Activated T-cell treated with anti-CD3 and anti-CD28 coated beads for 24 hours (primary cell): ENCODE results near the gene SNX24.
"Not testable (repeated sequence)": the region's sequence is repeated elsewhere in the genome, so short reads cannot be mapped to it uniquely, and the experiment has no call there.

Experiments
- DNase-seq: peaks from one replicate; pipeline ENCODE4 v3.0.0-alpha.2; 2020; ENCODE audit warnings: low read depth

Gene SNX24

DNA sequence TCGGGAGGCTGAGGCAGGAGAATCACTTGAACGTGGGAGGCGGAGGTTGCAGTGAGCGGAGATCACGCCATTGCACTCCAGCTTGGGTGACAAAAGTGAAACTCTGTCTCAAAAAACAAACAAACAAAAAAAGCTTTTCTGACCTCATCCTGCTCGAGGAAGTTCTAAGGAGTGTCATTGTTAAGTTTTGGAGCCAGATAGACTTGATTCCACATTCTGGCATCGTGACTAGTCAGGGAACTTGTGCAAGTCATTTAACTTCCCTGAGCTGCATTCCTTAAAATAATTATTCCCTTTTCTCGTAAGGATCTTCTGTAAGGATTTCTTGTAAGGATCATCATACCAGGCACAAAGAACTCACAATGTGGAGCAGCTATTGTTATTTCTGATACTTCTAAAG is 26.2 kb downstream of the SNX24 start:
- no peak for DNase-seq

DNA sequence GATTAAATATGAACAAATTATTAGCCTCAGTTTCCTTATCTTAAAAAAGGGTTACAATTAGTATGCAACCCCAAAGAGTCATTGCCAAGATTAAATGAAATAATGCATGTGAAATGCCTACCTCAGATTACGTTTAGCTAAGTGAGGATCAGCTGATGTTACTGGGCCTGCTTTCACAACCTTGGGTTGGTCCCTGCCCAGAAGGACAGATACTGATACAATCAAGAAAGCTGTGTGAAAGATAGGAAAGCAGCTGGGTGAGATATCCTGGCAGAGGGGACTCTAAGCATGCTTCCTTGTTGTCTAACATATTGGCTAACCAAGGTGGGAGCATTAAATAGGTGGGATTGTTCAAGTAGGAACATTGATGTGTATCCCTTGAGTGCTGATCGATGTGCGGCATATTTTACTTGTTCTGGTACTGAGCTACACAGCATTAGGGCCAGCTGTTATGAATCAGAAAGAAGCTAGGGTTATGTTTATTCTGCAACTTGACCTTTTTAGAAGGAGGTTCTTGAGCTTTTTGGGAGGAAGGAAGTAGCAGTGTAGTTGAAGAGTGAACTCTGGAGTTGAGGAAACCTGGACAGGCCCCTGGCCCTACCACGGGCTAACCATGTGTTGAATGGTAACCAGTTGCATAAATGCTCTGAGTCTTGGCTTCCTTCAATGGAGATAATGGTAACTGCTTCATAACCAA is 28.9 kb downstream of the SNX24 start:
- DNase-seq: no peak

DNA sequence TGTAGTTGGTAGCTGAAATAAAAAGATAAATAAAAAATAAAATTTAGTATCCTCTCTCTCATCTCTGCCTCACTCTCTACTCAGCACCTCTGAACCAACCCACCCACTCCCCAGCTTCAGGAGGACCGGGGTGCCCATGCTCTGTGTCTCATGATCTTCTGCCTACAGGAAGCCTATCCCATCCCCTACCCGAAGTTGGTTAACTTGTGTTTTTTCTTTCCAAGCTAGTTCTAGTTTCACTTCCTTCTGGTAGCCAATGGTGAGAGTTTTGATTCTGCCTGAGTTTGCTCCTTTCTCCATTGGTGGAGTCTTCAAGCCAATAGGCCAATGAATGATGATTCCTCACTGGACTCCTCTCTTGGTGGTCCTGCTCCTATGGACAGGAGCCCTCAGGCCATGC is 32.1 kb downstream of the SNX24 start:
- no peak for DNase-seq

DNA sequence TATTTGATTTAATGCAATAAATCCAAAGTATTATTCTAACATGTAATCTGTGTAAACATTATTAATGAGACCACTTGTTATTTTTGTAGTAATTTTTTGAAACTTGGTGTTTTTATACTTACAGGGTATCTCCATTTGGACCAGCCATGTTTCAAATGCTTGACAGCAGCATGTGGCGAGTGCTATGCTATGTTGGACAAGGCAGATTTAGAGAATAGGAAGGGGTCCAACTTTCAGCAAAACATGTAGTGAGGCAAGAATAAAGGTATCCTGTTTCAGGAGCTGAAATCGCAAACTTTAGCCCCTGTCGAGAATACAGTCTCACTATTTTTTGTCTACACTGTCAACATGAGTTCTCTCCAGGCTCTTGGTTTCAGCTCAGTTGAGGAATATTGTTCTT is 33.7 kb downstream of the SNX24 start:
- DNase-seq: no peak

DNA sequence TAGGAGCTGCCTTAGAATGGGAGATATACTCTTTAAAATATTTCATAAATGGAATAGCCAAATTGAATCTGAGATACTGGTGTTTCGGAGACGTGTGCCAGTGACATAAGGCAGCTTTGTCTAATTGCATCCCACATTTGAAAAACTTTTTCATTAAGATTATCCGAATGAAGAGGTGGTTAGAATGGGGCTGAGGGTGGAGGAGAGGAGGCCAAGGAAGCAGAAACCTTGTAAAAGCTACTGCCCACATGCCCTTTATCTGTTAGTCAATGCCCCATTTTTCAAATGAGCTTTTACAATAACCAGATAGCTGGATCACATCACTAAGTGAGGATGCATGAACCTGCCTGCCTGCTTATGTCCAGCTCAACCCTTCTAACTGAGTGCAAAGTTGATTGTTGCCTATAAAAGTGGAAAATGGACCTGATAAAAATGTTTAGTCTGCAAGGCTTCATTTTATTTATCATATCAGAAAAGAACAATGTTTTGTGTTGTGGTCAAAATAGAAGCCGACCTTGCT is 34.8 kb downstream of the SNX24 start:
- no peak for DNase-seq

DNA sequence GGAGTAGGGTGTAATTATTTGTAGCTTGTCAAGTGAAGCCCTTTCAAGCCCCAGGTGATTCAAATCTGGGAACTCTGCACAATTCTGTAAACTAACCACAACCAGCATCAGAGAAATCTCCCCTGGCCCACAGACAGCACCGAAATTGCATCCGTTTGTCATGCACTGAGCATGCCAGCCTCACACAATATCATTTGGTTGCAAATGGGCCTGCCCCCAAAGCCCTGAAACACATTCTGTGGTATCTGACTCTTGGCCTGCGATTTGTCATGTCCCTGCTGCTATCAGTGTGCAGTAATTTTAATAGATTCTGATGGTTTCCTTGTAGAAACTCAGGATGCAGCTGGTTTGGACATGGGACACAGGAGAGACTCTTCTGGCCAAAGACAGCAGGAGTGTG is 35.3 kb downstream of the SNX24 start:
- no peak for DNase-seq

DNA sequence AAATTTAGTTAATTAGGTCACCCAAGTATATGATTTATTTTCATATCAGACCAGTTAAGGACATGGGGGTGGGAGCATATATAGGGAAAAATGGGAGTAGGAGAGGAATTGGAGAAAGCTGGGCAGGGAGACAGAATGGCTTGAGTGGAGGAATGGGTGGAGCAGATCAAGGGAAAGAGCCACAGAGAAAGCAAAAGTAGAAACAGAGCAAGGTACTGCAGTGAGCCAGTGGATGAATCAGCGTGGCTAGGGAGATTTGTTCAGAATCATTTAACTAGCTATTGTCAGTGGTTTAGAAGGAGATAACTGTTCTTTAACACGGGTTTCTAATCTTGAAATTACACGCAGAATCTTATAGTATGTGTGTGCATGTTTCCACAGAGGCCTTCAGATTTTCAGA is 37.4 kb downstream of the SNX24 start:
- no peak for DNase-seq

DNA sequence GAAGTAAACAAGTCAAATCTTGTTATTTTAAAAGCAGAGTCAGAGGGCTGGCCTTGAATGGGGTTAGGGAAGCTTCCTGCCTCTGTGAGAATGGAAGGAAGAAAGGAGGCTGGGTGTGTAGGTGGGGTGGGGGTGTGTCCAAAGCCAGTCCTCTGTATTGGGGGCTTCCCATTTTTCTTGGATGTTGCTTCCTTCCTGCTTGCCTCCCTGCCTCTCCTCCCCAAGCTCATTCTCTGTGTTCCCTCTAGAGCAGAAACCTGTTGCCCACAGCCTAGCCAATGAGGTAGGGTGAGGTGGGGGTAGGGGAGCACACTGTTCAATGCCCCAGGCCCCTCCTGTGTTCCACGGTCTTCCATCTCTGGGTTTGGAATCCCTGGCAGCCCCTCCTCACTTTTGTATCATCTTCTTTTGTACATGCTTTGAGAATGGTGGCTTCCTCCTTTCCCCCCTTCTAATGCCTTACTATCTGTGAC is 39.7 kb downstream of the SNX24 start:
- DNase-seq: no peak

DNA sequence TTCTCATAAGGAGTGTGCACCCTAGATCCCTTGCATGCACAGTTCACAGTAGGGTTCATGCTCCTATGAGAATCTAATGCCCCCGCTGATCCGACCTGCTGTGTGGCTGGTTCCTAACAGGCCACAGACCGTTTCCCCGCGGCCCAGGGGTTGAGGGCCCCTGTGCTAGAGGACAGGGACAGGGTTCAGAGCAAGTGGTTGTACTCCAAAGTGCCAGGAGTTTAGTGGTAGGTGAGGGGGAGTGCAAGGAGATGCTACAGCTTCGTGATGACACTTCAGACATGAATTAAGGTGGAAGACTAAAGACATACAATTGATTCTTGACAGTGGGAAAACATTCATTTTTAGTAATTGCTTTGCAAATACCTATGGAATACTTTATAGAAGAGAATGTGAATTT is 40.5 kb downstream of the SNX24 start:
- DNase-seq: no peak

DNA sequence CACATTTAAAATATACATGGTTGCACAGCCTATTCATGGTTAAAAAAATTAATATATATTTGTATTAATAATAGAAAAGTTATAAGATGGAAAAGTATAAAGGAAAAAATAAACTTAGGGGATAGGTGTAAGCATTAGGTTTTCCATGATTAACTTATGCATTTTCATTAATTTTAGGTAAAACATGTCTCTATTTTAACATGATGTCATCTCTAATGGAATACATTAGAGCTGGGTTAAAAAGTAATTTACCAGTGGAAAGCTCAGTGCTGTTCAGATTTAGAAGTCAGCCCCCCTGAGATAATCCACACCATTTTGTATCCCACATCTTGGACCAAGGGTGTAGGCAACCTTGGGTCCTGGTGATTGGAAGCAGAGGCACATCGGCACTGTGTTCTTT is 49.7 kb downstream of the SNX24 start:
- no peak for DNase-seq

DNA sequence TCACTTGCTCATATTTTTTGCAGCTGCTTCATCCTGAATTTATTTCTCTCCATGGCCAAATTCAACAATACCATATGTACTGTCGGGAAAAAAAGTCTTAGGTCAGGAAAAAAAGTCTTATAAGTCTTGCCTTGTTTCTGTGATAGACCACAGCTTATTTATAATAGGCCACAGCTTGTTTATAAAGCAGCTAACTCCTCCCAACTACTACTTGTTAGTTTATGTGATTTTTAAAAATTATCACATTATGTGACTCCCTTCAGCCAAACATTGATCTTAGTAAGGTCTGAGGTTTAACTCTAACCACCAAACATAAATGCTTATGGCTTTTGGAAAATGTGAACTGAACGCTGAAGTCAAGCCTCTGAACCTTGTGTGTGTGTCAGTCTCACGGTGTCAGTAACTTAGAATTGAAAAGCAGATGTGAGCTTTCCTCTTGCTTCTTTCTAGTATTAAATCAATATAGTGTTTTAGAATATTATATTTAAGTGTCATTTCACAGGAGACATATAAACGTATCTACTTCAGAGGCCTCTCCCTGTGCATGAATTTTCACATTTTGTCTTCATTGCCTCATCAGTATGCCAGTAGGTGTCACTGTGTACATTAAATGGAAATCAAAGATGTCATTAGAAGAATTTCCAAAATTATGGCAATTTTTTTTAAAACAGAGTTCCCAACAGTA is 51.3 kb downstream of the SNX24 start:
- DNase-seq: no peak

DNA sequence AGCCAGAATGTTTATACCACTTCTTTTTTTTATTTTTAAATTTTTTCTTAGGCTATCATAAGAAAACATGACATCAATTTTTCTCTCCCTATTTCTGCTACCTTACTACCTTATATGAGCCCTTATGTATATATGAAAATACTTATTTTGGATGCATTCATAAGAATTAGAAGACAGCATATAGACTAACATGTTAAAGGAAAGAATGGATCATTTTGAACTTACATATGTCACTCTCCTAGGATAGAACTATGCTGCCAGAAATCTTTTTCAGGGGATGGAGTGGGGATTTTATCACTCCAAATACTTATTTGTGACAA is 51.8 kb downstream of the SNX24 start:
- DNase-seq: no peak

DNA sequence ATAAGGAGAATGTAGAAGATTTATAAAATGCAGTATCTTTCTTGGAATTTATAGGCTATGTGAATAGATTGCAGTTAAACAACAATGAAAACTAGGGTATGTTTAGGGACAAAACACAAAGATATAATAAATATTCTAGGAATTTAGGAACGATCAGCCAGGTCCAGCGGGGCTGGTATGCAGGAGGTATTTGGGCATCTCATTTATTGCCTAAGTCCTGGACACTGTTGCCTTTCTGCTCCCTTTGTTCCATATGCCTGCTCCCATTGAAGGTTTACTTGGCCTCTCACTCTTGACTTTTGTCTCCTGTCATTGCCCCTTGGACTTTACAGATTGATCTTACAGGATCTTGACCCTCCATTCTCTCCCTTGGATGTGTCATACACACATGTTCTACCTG is 55.9 kb downstream of the SNX24 start:
- DNase-seq: no peak

DNA sequence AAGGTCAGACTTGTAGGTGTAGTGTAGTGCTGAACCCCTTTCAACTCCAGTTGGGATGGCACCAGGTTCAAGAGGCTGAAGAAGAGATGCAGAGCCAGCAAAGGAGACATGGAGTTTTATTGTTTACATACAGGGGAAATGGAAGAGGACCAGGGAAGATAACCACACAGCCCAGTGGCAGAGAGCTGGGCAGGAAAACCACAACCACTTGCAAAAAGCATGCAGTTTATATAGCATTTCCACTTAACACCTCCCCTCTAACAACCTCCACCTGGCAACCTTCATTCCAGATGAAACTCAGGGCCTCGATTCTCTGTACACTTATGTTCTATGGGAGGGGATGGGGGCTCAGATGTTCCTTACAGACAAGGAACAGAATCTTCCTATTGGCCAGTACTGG is 56.9 kb downstream of the SNX24 start:
- DNase-seq: no peak

DNA sequence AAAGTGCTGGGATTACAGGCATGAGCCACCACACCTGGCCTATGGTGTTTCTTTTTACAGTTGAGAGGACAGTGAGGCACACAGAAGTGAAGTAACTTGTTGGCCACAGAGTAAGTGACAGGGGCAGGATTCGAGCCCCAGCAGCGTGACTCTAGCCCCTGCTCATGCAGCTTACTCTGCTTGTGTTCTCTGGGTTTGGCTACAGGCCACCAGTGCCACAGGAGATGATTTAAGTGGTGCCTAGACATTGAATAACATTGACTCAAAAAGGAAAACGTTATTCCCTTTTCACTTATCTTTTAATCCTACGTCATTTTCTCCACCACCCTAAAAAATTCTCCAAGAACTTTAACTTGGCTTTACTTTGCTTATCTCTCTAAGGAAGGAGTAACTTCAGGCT is 61.4 kb downstream of the SNX24 start:
- no peak for DNase-seq

DNA sequence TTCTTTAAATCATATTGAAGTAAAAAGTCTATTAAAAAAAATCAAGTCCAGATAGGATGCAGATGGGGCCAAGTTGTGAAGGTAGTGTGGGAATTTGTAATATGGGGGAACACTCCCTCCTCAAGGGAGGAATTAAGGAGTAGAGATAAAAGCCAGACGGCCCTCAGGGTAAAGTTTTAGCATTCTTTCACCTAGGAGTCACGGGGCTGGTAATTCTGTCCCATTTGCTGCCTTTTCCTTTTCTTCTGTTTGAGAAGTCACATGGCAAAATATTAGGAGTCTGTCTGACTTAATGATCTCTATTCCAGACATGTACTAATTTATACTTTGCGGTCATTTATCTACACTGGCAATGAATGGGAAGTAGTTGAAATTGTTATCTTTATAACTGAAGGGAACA is 61.9 kb downstream of the SNX24 start:
- DNase-seq: no peak

DNA sequence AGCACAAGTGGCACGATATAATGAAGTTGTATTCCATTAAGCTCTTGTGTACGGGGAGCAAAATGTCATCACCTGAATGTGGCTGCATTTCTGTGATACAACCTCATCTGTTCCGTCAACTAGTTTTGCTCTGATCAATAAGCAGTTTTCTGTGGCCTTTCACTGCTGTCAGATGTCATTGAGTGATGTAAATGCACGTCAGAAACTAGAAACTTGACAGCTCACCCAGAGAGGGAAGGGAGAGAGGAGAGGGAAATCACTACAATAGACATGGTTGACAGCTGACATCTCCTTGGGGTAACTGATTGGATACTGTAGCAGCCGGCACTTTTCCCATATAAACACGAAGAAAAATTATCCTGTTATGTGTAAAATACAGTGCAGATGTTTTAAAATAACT is 62.7 kb downstream of the SNX24 start:
- DNase-seq: no peak

DNA sequence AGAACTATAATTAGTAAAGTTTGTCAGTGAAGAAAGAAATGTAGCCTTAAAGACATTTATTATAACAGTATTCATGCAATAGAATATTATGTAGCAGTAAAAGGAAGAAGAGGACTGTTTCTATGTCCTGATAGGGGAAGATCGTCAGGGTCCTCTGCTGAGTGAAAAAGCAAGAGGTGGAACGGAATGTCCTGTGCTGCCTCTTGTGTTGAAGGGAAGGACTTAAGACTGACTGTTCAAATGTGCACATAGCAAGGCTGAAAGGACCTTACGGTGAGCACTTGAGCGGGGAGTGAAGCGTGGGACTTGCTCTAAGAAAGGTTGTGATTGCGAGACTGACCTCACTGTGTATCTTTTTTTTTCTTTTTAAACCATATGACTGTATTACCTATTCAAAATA is 63.2 kb downstream of the SNX24 start:
- DNase-seq: no peak

DNA sequence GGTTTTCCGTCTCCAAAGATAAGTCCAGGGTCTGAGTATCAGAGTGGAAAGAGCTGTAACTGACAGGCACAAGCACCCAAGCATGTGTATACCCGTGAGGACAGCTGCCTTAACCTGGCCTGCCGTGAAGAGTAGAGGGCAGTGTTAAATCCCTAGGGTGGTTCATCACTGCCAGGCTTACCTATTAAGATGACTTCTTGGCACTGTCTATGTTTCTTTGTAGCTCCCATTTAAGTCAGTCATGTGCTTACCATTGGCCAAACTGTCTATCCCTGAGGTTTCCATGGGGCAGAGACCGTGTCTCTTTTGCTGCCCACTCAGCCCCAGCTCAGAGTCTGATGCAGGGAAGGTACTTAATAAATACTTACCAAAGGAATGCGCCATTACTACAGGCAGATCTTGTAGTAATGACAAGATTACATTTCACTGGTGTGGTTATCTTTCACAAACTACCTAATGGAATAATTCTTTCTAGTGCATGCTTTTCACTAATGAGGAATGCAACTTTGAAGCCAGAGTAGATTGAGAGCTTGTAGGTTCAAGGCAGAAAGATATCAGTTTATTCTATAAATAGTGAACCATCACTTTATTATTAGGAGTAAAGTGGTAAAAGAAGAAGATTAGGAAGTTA is 64.2 kb downstream of the SNX24 start:
- no peak for DNase-seq

DNA sequence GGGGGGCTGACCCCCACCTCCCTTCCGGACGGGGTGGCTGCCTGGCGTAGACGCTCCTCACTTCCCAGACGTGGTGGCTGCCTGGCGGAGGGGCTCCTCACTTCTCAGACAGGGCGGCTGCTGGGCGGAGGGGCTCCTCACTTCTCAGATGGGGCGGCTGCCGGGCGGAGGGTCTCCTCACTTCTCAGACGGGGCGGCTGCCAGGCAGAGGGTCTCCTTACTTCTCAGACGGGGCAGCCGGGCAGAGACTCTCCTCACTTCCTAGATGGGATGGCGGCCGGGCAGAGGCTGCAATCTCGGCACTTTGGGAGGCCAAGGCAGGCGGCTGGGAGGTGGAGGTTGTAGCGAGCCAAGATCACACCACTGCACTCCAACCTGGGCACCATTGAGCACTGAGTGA is 68.0 kb downstream of the SNX24 start:
- not testable (repeated sequence) for DNase-seq

DNA sequence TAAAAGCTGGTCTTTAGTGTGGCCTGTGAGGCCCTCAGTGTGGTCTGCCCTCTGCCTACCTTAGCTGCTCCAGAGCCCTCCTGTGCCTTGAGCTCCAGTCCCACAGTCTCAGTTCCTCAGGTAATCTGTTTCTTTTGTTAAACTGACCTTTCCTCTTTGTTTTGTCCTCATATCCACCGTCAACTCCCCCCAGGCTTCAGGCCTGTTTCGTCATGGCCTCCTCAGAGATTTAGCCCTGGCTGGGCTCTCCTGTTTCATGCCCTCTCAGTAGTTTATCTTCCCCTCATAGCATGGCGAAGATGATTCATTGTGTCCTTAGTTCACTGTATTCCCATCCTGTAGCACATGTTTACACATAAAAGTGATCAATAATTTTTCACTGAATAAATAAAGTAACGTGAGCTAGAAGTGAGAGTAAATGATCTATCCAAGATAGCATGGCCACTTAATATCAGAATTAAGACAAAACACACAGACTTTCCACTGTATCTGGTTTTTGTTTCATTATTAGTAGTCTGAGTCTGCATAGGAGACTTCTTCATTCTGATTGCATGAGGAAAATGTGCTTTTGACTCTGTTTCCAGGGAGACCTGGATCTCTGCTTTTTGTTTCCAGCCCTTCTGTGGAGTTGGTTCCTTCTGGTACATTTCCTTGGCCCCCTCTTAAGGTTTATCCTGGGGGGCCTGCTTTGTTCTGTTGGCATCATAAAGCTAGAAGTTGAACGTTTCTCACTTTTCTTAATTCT is 70.5 kb downstream of the SNX24 start:
- no peak for DNase-seq

DNA sequence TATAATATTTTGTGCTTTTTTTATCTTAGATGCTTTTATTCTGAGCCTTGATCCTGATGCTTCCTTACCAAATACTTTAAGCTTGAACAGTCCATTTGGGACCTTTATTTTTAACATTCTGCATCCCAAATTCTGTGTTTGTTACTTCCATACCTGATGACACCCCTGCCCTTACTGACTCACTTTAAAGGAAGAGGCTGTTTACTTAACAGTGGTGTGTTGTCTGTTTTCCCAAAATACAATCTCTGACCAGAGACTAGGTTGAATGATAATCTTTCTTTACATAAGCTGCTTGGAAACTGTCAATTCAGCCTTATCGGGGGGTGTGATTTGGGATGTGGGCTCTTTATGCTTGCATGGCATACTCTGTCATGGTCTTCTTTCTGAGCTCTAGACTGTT is 71.1 kb downstream of the SNX24 start:
- no peak for DNase-seq

DNA sequence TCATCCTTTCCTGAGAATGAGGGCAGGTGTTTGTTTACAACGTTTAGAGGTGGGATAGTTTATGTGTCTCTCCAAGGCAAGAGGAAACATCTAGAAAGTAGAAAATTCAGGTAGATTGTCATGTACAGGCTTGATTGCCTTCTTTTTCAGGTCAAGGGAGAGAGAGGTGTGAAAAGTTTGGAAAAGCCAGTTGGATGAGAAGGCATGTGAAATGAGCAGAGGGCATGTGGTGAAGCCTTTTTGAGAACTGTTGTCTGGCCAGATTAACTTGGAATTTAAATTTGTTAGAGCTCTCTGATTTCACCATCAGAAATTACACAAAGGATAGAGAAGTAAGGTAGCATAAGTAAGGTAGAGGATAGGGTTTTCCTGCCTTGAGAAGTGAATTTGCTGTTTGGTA is 74.6 kb downstream of the SNX24 start:
- no peak for DNase-seq
